SK-N-SH treated with all-trans-retinoic acid at 6 μM for 48 hours (cell line): ENCODE data around the gene SLC35B2.

Experiments used
- ARNTL ChIP-seq: fragments of 450-650 bp; formaldehyde crosslinking; IDR thresholded peaks from 2 replicates; pipeline ENCODE4 v1.5.0; 2020; ENCODE audit warnings: low read depth, mild to moderate bottlenecking, moderate library complexity, borderline replicate concordance
- GLIS3 ChIP-seq: fragments of 250-450 bp; sonication (Bioruptor Pico); IDR thresholded peaks from 2 replicates; pipeline ENCODE4 v1.5.0; 2020; ENCODE audit warnings: mild to moderate bottlenecking, moderate library complexity
- OSR1 ChIP-seq: fragments of 250-450 bp; sonication (Bioruptor Pico); IDR thresholded peaks from 2 replicates; pipeline ENCODE4 v1.8.0; 2022; ENCODE audit warnings: moderate library complexity, mild to moderate bottlenecking, inconsistent platforms
- PATZ1 ChIP-seq: fragments of 250-450 bp; sonication (Bioruptor Pico); IDR thresholded peaks from 2 replicates; pipeline ENCODE4 v1.8.0; 2020; ENCODE audit warnings: mild to moderate bottlenecking, moderate library complexity, borderline replicate concordance
- SNAI2 ChIP-seq: fragments of 250-450 bp; sonication (Bioruptor Pico); IDR thresholded peaks from 2 replicates; pipeline ENCODE4 v1.5.0; 2020; ENCODE audit warnings: mild to moderate bottlenecking, moderate library complexity
- ZC3H10 ChIP-seq: fragments of 250-450 bp; sonication (Bioruptor Pico); IDR thresholded peaks from 2 replicates; pipeline ENCODE4 v1.5.1; 2021; ENCODE audit warnings: mild to moderate bottlenecking, moderate library complexity
- ZFP3 ChIP-seq: fragments of 250-450 bp; sonication (Bioruptor Pico); IDR thresholded peaks from 2 replicates; pipeline ENCODE4 v1.5.0; 2020; ENCODE audit warnings: mild to moderate bottlenecking, moderate library complexity
- ZFP30 ChIP-seq: fragments of 450-650 bp; formaldehyde crosslinking; IDR thresholded peaks from 2 replicates; pipeline ENCODE4 v1.5.0; 2022; ENCODE audit warnings: mild to moderate bottlenecking, moderate library complexity
- ZNF70 ChIP-seq: fragments of 450-650 bp; formaldehyde crosslinking; IDR thresholded peaks from 2 replicates; pipeline ENCODE4 v1.5.0; 2020; ENCODE audit warnings: mild to moderate bottlenecking, moderate library complexity
- TF ChIP-seq, protein P1 (sequence below): fragments of 250-450 bp; sonication (Bioruptor Pico); IDR thresholded peaks from 2 replicates; pipeline ENCODE4 v1.8.0; 2021; ENCODE audit warnings: low read depth, mild to moderate bottlenecking, moderate library complexity, borderline replicate concordance

DNA sequence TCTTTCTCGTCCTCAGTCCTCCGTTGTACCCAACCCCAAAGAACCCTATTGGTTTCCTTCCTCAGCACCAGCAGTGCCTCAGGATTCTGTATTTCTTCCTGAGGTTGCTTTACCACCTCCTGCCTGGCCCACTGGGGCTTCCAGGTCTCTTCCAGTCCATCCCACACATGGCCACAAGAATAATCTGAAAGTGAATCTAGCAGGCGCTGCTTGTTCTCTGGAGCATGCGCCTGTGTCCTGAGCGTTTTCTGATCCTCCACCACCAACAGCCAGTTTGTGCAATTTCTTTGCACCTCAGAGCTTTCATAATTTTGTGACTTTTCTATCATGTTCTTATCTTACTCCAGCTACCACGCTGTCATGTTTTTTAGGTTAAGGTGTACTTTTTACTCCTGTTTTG lies 22.1 kb downstream of the SLC35B2 start:
- TF ChIP-seq ZC3H10 = no peak
- TF ChIP-seq ARNTL = no peak
- no peak for TF ChIP-seq OSR1 (CRISPR knock-in tag)
- TF ChIP-seq GLIS3 (CRISPR knock-in tag) = no peak
- no peak for TF ChIP-seq ZFP3 (CRISPR knock-in tag)
- TF ChIP-seq PATZ1 = no peak
- no peak for TF ChIP-seq SNAI2
- TF ChIP-seq, protein P1, sequence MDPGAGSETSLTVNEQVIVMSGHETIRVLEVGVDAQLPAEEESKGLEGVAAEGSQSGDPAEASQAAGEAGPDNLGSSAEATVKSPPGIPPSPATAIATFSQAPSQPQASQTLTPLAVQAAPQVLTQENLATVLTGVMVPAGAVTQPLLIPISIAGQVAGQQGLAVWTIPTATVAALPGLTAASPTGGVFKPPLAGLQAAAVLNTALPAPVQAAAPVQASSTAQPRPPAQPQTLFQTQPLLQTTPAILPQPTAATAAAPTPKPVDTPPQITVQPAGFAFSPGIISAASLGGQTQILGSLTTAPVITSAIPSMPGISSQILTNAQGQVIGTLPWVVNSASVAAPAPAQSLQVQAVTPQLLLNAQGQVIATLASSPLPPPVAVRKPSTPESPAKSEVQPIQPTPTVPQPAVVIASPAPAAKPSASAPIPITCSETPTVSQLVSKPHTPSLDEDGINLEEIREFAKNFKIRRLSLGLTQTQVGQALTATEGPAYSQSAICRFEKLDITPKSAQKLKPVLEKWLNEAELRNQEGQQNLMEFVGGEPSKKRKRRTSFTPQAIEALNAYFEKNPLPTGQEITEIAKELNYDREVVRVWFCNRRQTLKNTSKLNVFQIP = no peak
- TF ChIP-seq ZFP30 (CRISPR knock-in tag) = no peak
- no peak for TF ChIP-seq ZNF70 (CRISPR knock-in tag)
